ENCODE results near the gene EEFSEC.
"Not testable (repeated sequence)": the region's sequence is repeated elsewhere in the genome, so short reads cannot be mapped to it uniquely, and the experiment has no call there.

EEFSEC gene

DNA sequence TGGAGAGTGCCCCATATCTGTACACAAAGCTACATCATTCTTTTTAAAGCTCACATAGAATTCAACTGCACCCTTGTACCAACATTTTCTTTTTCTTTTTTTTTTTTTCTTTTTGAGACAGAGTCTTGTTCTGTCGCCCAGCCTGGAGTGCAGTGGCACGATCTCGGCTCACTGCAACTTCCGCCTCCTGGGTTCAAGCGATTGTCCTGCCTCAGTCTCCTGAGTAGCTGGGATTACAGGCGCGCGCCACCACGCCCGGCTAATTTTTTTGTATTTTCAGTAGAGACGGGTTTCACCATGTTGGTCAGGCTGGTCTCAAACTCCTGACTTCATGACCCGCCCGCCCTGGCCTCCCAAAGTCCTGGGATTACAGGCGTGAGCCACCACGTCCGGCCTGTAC lies 1.1 kb downstream of the EEFSEC start:
- DNase-seq: not testable (repeated sequence)

DNA sequence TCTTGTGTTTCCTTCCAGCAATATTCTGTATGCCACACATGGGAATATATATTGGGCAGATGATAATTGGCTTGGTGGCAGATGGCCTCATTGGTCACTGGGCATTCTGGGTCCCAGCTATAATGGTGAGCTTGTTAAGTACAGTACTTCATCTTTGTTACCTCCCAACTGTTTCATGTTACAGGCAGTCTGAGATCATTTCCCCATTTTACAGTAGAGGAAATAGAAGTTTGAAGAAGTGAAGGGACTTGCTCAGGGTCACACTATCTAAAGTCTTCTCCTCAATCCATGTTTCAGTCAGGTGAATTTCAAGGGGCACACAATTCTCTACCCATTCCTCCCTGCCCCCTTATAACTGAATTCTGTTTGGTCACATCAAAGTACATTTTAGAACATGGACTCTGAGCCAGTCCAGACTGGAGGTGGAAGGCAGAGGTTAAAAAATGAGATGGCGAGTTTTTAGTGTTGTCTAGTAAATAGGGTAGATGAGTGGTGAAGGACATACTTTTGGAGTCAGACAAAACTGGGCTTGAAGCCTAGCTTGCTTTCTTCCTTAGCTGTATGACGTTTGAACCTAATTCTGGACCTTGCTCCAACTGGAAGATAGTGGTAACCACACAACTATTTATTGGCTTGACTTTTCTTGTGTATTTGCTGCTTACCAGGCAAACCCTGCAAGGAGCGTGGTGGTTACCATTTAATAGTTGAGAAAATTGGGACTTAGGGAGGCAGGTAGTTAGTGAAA lies 2.5 kb downstream of the EEFSEC start:
- DNase-seq: no peak

DNA sequence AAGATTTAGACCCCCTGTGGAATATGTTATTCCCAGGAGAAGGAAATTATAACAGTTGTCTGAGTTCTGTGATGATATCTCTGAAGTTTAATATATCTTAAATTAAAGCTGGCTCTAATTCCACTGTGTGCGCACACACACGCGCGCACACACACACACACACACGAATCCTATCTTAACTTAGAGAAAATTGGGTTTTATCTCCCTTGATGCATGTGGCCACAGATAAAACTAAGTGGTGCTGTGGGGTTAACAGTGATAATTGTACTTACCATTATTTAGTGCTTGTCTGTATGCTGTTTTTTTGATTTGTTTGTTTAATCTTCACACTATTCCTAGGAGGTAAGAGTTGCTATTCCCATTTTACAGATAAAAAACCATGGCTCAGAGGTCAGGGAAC lies 7.4 kb downstream of the EEFSEC start:
- no peak for DNase-seq

DNA sequence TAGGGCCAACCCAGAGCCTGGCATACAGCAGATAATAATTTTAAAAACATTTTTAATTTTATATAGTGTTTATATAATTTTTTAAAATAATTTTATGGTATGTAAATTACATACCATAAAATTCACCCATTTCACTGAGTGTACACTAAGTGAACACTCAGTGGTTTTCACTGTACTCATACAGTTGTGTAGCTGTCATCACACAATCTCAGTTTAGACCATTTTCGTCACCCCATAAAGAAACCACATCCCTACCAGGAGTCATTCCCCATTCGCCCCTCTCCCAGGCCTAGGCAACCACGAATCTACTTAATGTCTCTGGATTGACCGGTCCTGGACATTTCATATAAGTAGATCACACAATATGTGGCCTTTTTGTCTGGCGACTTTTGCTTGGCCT lies 10.2 kb downstream of the EEFSEC start:
- DNase-seq: no peak

DNA sequence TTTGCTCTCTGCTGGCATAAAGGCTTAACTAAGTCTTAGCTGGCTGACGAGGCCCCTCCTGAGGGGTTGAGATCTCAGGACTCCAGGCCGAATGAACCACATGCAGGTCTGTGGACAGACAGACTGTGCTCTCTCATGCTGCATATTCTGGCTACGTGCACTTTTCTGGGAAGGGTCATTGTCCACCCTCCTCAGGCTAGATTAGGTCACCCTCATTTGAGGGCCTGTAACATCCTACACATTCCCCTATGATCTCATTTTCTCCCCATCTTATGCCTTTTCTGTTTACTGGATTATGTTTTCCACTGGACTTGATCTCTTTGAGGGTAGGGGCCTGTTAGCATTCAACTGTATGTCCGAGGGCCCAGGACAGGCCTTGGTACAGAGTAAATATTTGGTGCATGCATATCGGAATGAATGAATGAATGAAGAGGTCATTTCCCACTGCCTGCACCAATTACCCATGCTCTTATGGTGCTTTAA lies 13.7 kb downstream of the EEFSEC start:
- DNase-seq: no peak

DNA sequence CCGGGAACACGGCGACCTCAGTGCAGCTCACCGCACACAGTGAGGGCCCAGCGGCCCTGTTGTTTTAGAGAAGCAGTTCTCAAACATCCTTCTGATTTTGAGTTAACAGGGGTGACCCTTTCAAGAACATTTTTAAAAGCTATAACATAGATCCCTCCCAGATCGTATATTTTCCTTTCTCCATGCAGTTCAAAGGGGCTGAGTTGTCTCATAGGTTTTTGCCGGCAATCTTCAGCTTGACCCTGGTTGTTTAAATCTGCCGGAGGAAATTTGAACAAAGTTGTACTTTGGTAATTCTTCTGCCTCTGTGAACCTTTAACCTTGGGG lies 14.3 kb downstream of the EEFSEC start:
- DNase-seq: no peak

DNA sequence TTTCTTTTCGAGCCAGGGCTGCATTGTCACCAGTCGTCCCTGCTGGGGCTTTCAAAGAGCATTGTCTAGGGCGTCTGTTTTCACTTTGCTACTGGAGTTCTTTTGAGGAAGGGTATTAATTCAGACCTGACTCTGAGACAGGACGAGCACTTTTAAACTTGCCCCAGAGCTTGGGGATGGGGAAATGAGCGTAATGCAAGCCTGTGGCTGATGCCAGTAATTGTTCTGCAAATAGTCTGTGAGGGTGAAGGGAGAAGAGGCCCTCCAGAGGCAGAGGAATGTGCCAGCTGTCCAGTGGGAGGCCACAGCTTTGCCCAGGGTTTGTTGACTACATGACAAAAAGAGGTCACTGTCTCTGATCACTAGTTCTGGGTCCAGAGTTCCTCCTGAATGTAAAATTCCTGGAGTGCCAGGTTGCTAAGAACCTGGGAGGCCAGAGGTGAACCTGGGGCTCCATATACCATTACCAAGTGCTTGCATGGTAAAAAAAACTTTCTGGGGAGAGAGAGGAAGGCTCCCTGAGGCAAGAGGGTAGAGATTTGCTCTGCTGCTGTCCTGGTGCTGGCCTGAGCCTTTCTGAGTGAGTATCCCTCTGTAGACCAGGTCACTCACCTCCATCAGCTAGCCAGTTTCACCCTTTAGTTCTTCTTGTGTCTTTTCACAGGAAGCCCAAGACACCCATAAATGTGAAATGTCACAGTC lies 14.8 kb downstream of the EEFSEC start:
- DNase-seq: no peak

DNA sequence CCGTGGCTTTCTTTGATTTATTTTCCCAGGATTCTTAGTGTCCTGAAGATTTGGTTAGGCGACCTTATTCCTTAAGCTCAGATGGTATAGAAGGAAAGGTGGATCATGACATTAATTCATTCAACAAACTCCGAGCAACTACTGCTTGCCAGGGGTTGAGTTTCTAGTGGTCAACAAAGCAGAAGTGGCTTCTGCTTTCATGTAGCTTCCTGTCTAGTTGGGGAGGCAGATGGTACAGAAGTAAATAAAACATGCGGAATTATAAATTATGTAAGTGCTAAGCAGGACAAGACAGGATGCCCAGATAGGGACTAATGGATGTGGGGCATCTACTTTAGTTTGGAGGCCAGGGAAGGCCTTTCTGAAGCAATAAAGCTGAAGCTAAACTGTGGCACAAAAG lies 15.6 kb downstream of the EEFSEC start:
- no peak for DNase-seq

DNA sequence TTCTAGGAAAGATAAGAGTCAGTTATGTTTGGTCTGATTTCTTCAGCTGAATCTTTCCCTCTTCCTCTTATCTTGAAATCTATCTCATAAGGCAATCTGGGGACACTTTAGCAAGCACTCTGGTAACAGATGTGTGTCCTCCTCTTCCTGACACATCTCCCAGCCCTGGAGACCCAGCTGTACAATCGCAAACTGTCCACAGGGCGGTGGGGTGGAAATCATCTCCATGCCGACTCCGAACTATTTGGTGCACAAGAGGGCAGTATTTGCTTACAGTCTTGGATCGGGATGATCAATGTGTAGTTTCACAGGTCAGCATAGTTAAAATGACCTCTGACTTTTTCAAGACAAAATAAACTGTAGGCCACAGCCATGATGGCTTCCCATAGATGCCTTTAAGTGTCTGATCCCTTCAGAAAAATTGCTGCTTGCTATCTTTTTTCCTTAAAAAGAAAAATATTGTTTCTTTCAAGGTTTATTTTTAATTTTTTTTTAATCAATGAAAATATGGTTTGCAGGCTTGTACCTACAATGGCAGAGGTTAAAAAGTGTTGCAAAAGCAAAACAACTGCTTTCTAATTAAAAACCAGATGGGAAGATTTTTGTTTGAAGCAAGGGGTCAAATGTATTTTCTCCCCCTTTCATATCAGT lies 17.7 kb downstream of the EEFSEC start:
- peak; percentile 67 for DNase-seq

DNA sequence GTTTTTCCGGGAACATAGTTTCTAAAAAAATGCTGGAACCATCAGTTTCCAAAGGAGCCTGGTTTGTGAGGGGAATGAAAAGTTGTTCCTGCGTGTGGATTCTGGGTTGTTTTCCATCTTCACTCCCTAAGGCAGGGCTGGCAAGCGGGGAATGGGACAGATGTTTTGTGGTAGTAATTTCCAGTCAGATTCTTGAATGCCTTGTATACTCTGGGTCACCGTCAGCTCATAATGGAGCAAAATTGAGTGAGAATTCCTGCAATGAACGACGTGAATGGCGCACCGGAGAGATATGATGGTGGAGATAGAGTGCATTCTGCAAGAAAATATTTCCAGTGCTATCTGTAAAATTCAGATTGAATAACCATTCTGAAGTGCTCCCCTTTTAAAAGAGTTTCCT lies 19.9 kb downstream of the EEFSEC start:
- no peak for DNase-seq

DNA sequence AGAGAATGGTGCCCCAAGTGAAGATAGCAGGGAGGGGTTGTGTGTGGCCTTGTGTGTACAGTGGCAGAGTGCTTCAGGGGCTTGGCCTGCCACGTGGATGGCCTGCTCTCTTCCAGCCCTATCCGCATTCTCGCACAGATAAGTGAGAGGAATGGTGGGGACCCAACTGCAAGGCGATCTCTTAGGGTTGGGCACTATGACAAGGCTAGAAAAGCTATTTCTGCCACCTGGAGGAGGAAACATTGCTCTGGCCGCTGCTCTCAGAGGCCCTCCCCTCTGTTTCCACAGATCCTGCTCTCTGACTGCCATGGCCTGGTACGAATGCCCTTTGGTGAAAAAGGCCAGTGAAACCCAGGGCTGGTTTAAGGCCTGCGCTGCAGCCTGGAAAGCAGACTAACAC lies 20.6 kb downstream of the EEFSEC start:
- DNase-seq: no peak

DNA sequence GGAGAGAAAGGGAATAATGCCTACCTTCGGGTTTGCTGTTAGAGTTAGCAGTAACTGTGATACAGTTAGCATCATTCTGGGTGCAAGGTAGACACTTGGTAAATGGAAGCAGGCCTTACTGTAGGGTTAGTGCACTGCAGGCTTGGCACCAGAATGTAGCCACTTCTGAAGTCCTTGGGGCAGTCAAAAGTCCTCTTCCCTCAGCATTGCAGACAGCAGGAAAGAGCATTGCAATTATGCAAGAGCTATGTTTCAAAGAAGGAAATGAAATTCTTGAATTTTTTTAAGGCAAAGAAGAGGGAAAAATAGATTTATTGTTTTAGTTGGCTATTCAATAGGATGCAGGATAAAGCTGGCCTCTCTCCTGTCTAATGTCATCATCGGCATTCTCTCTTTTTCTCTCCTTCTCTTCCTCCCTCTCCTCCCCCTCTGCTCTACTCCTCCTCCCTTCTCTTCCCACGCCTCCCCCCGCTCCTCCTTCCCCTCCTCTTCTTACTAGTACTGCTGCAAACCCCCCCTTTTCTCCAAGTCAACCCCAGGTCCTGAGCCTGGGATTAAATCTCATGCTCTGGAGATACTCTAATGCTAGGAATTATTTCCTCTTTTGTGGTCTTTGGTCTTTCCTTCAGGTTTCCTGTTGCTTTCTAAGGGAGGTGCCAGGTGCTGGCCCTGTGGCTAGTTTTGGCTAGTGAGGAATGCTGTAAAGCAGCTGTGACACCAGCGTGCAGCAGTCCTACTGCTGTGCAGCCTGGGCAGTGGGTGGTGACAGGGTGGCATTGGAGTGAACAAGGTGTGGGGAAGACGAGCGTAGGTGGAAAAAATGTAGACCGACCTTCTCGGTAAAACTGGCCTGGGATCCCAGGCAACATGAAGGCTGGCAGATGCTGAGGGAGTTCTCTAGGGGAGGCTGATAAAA lies 21.7 kb downstream of the EEFSEC start:
- no peak for DNase-seq

DNA sequence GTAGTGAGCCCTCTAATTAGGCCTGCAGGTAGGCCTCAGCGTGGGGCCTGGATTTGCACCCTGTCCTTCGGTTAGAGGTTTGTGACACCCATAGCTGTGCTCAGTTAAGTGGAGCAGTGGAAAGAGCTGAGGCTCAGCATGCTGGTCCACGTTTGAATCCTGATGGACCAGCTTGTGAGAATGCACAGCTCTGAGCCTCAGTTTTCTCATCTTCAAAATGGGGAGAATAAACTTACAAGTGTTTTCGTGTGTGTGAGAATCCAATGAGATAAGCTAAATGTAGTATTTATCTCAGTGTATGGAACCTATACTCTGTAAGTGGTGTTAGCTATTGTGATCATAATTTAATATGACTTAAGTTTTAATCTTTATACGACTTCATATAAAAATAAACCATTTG lies 22.5 kb downstream of the EEFSEC start:
- no peak for DNase-seq

DNA sequence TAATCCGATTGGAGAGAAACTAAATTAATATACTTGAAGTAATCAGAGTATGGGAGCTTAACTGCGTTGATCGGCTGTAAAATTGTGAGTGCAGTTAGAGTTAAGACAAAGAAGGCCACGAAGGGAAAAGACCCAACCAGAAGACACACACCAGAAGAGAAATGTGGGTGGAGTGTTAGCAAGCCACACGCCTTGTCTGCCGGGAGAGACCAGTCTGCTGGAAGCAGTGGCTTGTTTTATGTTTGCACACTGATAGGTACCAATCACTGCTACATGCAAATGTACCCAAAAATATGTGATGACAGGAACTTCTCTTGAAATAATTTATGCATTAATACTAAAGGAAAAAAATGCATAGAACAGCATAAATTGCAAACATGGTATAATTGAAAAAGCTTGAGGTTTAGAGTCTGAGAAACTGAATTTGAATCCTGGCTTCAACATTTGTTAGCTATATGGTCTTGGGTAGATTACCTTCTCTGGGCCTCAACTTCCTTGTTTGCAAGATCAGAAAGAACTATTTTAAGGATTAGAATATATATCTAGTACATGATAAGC lies 23.1 kb downstream of the EEFSEC start:
- DNase-seq: no peak

DNA sequence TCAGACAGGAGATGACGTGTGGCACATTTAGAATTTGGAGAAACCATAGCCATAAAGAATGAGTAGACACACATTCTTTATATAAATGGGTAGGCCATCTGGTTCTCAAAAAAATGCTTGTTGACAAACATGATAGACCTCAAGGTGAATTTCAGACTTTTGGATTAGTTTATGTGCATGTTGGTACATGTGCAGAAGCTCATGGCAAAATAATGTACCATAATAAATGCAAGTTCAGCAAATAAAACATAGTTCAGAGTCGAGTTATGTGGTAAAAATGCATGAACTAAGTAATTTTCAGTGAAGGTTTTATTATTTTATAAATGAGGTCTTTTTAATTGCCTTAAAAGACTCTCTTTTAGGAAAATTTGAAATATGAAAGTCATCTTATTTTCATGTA lies 24.6 kb downstream of the EEFSEC start:
- DNase-seq: no peak

DNA sequence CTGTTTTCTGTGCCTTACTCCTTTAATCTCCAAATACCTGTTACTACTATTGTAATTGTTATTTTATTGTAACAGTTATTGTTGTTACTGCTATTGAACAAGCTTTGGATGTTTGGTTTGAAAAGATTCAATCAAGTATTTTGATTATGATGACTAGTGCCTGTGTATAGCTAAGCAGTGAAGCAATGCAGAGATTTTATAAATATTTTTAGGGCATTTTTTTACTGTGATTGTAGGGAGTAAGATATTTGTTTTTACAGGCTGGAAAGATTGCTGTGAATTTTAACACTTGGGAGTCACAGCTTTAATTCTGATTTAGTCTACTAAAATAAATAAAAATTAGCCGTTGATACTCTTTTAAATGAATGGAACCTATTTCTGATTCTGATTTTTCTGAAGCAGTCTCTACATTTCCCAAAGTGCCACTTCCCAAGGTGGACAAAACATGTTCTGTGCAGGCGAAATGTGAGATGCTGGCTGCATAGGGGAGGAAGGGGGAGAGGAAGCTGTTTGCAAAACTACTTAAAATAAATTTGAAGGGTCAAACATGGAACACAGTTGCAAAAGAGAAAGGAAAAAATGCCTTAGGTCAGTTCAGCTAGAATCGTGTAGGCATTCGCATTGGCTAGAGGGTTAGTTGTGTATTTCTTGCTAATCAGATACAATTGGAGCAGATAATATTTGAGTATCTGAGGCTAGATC lies 25.7 kb downstream of the EEFSEC start:
- DNase-seq: no peak

DNA sequence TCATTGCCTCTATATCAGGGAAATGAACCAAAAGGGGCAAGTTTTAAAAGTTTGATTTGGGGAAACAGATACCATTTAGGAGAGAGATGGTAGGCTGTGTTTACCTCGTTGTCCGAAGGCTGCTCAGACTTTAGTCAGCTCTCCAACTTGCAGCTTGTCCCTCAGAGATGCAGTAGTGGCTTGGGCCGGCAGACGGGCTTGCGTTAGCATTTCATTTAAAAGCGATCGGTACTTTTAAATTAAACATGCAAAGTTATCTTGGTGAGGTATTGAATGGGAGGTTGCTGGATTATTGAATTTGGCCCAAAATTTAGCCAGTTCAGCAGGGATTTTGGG lies 26.2 kb downstream of the EEFSEC start:
- no peak for DNase-seq

DNA sequence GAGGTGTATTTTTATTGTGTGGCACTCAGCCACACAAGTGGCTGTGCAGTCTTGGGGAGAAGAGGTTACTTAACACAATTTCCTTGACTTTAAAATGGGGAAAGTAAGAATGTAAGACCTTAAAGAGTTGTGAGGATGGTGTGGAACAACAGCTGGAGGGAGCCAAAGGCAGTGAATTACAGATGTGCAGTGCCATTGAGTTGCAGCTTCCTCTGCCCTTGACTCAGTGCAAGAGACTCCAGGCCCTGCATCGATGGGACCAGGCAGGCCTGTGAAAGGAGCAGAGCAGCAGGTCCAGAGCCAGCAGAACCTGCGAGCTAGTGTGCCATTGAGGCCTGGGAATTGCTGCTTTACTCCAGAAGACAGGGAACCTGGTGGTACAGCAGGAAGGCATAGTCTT lies 27.2 kb downstream of the EEFSEC start:
- DNase-seq: no peak

DNA sequence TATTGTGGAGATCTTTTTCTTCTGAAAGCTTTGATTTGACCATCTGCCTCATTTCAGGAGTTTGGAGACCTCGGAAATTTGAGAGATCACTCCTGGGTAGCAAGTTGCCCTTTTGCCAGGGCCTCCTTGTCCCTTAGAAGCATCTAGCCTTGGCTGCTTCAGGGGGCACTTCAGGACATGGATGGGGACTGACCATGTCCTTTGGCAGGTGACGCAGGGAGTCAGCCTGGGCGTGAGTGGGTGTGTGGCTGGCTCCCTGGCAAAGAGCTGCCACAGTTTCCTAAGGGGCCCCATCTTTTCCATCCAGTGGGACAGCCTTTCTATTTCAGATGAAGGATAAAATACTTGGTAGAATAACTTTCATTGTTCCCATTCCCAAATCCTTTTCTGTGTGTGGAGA lies 27.6 kb downstream of the EEFSEC start:
- no peak for DNase-seq

DNA sequence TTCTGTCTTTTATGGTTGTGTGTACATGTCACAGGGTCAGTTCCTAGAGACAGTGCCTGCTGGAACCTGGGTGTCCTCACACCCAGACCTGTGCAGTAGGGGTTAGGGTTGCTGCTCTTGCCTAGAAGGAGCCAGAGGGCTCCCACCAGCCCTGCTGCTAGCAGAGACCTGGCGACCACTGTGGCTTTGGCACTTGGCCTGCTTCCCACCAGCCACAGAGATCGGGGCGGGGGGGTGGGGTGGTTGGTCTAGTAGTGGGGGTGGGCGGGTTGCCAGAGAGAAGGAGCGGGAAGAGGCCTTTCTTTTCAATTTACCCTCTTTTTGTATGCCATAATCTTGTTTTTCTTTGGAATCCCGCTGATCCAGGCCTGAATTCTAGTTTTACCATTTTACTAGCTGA lies 29.4 kb downstream of the EEFSEC start:
- DNase-seq: no peak

DNA sequence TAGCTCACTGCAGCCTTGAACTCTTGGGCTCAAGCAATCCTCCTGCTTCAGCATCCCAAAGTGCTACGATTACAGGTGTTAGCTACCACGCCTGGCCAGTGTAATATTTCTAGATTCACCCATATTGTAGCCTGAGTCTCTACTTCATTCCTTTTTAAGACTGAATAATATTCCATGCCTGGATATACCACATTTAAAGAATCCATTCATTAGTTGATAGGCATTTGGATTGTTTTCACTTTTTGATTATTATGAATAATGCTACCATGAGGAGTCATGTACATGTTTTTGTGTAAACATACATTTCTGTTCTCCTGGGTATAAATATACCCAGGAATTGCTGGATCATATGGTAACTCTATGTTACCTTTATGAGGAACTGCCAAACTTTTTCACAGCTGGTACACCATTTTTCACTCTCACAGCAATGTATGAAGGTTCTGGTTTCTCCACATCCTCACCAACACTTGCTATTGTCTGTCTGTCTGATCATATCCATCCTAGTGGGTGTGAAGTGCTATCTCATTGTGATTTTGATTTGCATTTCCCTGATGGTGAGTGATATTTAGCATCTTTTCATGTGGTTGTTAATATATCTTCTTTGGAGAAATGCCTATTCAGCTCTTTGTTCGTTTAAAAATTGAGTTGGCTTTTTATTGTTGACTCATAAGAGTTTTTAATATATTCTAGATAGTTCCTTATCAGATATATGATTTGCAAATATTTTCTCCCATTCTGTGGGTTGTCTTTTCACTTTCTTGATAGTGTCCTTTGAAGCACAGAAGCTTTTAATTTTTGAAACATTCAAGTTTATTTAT lies 32.6 kb downstream of the EEFSEC start:
- DNase-seq: no peak
